Measurements from ENCODE around the gene CDC42EP5.

GRCh38 chr19:54465426-54466109, 7.5 kb downstream of the CDC42EP5 start:
- TF ChIP-seq CTCF (IDR thresholded peaks at IDR 0.05) (no peak), POLR2A (IDR thresholded peaks at IDR 0.05) (no peak)

Data from esophagus squamous epithelium (tissue), 4 donors.